Stimulated activated CD8-positive, alpha-beta memory T cell treated with anti-CD3 and anti-CD28 coated beads, Interleukin-4, amount 100 ng/mL, for 24 hours (primary cell): ENCODE results near the gene GPX6.
"Not testable (repeated sequence)": the region's sequence is repeated elsewhere in the genome, so short reads cannot be mapped to it uniquely, and the experiment has no call there.

Experiments used
- DNase-seq: peaks from one replicate; pipeline ENCODE4 v3.0.0-alpha.2; 2020; ENCODE audit warnings: low read depth

The GPX6 gene

DNA sequence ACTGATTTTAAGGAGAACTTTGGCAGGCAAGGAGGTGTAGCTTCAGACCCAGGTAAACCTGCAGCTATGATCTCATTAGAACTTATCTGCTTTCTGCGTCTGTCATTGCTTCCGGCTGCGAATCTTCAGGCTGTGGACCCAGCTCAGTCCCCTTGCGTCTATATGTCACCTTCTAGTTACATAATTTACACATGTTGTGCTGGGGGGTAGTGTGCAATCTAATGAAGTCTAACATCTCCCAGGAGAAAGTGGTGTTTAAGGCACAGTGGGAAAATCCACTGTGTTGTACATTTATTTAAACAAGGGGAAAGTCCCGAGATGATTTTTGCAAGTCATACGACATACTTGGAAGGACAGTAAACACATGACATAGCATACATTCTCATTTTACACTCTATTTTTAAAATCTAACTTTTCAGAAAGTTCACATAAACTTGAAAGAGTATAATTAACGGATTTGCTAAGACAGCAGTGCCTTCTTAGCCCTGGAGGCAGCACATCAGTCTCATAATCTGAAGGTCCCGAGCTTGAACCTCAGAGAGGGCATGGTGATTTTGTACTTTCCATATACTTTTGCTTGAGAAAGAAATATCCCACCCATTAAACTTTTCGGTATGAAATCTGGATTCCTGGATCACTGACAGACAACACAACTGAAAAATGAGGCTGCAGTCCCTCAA lies 35.2 kb downstream of the GPX6 start:
- DNase-seq = no peak

GRCh38 chr6:28478518-28478917 lies 37.1 kb downstream of the GPX6 start:
- DNase-seq = no peak

- no peak for DNase-seq
Observed at GRCh38 chr6:28474441-28475219, 41.0 kb downstream of the GPX6 start.

DNA sequence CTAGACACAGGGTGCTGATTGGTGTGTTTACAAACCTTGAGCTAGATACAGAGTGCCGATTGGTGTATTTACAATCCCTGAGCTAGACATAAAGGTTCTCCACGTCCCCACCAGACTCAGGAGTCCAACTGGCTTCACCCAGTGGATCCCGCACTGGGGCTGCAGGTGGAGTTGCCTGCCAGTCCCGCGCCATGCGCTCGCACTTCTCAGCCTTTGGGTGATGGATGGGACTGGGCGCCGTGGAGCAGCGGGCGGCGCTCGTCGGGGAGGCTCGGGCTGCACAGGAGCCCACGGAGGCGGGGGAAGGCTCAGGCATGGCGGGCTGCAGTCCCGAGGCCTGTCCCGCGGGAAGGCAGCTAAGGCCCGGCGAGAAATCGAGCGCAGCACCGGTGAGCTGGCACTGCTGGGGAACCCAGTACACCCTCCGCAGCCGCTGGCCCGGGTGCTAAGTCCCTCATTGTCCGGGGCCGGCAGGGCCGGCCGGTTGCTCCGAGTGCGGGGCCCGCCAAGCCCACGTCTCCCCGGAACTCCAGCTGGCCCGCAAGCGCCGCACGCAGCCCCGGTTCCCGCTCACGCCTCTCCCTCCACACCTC lies 46.3 kb downstream of the GPX6 start:
- not testable (repeated sequence) for DNase-seq

DNA sequence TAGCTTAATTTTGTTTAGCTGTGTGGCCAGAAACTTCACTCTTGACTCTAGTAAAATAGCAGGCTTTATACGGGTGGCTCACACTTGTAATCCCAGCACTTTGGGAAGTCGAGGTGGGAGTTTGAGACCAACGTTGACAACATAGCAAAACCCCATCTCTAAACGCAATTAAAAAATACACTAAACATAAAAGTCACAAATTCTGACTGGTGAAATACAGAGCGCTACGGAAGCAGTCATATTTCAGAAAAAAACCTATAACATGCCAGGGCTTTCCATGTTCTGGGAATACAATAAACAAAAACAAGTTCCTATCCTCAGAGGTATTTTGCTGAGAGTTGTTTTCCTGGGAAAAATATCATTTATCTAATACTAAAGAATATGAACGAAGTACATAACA lies 47.5 kb downstream of the GPX6 start:
- DNase-seq = no peak

GRCh38 chr6:28462401-28462800 lies 53.2 kb downstream of the GPX6 start:
- no peak for DNase-seq

- no peak for DNase-seq
Observed at GRCh38 chr6:28458568-28458967, 57.0 kb downstream of the GPX6 start.
